Glomerular endothelial cell (primary cell): ENCODE data around the gene DPP10. TPM values are rescaled to one million over a fixed set of nuclear protein-coding genes. Genes with fewer than 3 reads are reported as not detected.

Experiments used
- DNase-seq: peaks from one replicate; pipeline ENCODE4 v3.0.0-alpha.2; 2011; ENCODE audit warnings: low read depth, low spot score; ENCODE audit errors: extremely low read depth
- total RNA-seq: library from RNA; depleted of rRNA; stranded (reverse); fragments of >200 nt; gene quantifications from 2 replicates; pipeline ENCODE4 v1.2.3, GENCODE V29; 2015

The DPP10 gene
- total RNA-seq, 1 donor from 2014 or later: not detected

DNA sequence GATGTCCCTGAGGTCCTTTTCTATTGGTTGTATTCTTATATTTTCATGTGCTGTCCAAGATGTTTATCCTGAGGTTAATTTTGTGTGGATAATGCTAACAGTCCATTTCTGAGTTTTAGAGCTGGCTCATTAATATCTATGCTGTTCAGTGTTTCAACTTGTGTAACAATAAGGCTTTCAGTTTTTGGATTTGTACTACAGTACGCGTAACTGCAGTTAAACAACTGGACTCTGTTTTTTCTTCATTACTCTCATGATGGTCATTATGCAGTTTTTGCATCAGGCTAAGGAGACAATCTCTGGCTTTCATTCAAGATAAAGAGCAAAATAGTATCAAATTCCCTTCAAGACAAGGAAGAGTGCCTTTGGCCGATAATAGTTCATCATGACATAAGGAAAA is 1364.8 kb downstream of the DPP10 start:
- DNase-seq: no peak

- DNase-seq: no peak
These were observed 1383.5 kb downstream of the DPP10 start for GRCh38 chr2:115825912-115826311.

DNA sequence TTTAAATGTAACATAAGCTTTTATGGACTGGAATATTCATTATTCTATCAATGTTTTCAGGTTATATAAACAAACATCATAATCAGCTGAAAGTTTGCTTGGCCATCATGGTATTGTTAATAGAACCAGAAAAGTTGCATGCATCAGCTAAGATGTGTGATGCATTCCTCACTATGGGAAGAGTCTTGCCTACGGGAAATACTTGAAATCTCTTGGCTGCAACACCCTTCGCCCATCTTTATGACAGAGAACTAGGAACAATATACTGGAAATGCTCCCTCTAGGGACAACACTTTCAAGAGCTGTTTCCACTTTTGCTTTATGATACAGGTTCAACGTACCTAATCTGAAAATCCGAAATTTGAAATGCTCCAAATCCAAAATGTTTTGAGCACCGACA is 1390.8 kb downstream of the DPP10 start:
- no peak for DNase-seq

DNA sequence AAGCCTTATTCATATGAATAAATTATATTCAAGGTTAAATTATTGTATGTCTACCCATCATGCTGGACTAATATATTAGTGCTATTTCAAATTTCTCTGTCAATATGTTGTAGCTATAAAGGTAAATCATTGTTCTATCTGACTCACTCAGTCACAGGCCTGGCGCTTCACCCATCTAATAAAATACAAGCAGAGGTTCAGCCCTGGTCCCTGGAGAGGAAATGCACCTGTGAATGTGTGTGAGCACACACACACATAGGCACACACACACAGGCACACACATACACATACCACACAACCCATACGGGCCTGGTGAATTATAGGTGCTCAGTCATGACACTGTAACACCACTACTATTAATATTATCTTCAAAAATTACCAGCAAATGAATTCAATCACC is 1396.1 kb downstream of the DPP10 start:
- no peak for DNase-seq

- DNase-seq: no peak
These were observed 1399.9 kb downstream of the DPP10 start for GRCh38 chr2:115842306-115842705.

DNA sequence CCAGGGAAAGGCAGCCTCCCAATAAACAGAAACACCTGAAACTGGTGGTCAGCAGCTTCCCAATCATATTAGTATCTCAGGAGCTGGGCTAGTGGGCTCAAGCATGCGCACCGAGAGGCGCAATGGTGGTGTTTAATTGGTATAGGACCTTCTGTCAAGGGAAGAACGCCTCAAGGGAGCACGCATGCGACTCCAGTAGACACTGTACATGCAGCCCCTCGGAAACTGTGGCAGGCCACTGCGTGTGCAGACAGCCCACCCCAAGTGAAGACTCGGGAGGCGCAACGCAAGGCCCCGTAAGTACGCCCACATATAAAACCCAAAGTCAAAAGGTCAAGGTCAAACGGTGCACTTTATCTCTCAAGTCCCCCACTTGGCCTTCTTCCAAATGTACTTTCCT is 1405.8 kb downstream of the DPP10 start:
- no peak for DNase-seq

- DNase-seq: no peak
These were observed 1424.6 kb downstream of the DPP10 start for GRCh38 chr2:115867024-115867423.

GRCh38 chr2:115874427-115874826 is 1432.0 kb downstream of the DPP10 start:
- DNase-seq: no peak

- no peak for DNase-seq
These were observed 1438.1 kb downstream of the DPP10 start for GRCh38 chr2:115880558-115880957.

DNA sequence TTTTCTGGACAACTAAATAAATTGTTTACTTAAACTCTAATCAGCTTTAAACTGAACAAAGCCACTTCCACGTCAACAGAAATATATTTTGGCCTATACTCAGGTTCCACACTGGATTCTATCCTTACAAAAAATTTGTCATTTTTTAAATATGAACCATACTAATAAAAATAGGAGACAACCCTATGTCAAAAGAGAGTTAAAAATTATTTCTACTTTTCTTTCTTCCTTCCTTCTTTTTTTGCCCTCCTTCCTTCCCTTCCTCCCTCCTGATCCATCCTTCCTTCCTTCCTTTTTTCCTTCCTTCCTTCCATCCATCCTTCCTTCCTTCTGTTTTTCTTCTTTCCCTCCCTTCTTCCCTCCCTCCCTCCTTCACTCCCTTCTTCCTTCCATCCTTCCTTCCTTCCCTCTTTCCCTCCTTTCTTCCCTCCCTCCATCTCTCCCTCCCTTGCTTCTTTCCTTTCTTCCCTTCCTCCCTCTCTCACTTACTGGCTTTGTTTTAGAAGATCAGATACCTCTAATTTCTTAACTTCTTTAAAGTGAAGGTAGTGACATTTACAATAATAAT is 1444.9 kb downstream of the DPP10 start:
- DNase-seq: no peak
